ENCODE measurements around the gene DNAJC5G. TPM values are rescaled to one million over a fixed set of nuclear protein-coding genes. Genes with fewer than 3 reads are reported as not detected.

Gene DNAJC5G
- polyA plus RNA-seq, 1 of the 3 experiments (the other 2 are of a cell fraction) = 0.18 TPM

DNA sequence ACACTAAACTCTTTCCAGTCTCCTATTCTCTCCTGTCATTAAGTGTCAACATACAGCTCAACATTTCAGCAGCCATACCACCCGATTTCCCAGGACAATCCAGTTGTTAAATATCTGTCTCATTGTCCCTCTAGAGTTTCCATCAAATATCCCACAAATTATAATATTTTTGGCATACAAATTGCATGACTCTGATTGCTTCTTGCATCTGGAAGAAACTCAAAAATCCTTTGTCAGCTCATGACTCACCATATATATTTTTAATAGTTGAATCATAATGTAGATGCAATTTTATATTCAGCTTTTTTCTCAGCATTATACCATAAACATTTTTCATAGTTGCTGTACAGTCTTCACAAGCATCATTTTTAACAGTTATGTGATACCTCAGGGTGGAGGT is 19.6 kb upstream of the DNAJC5G start (continued):
- TF ChIP-seq, protein P1, sequence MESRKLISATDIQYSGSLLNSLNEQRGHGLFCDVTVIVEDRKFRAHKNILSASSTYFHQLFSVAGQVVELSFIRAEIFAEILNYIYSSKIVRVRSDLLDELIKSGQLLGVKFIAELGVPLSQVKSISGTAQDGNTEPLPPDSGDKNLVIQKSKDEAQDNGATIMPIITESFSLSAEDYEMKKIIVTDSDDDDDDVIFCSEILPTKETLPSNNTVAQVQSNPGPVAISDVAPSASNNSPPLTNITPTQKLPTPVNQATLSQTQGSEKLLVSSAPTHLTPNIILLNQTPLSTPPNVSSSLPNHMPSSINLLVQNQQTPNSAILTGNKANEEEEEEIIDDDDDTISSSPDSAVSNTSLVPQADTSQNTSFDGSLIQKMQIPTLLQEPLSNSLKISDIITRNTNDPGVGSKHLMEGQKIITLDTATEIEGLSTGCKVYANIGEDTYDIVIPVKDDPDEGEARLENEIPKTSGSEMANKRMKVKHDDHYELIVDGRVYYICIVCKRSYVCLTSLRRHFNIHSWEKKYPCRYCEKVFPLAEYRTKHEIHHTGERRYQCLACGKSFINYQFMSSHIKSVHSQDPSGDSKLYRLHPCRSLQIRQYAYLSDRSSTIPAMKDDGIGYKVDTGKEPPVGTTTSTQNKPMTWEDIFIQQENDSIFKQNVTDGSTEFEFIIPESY (IDR thresholded peaks at IDR 0.05; ENCODE audit: borderline replicate concordance, low read depth) = no peak
- TF ChIP-seq RCOR1 (IDR thresholded peaks at IDR 0.05; ENCODE audit: low read length) (no peak), FOSL2 (IDR thresholded peaks at IDR 0.05; ENCODE audit: borderline replicate concordance, low read depth) (peak; percentile 91; the same call in 1 of the 2 replicates), RXRA (IDR thresholded peaks at IDR 0.05; ENCODE audit: borderline replicate concordance, low read depth) (no peak), SMC3 (IDR thresholded peaks at IDR 0.05; ENCODE audit: low read depth, low read length) (no peak), YY1 (IDR thresholded peaks at IDR 0.05; ENCODE audit: low read depth) (no peak)
- TF ChIP-seq, protein P2, sequence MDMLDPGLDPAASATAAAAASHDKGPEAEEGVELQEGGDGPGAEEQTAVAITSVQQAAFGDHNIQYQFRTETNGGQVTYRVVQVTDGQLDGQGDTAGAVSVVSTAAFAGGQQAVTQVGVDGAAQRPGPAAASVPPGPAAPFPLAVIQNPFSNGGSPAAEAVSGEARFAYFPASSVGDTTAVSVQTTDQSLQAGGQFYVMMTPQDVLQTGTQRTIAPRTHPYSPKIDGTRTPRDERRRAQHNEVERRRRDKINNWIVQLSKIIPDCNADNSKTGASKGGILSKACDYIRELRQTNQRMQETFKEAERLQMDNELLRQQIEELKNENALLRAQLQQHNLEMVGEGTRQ (IDR thresholded peaks at IDR 0.05; ENCODE audit: borderline replicate concordance, low read depth, low read length) = no peak

DNA sequence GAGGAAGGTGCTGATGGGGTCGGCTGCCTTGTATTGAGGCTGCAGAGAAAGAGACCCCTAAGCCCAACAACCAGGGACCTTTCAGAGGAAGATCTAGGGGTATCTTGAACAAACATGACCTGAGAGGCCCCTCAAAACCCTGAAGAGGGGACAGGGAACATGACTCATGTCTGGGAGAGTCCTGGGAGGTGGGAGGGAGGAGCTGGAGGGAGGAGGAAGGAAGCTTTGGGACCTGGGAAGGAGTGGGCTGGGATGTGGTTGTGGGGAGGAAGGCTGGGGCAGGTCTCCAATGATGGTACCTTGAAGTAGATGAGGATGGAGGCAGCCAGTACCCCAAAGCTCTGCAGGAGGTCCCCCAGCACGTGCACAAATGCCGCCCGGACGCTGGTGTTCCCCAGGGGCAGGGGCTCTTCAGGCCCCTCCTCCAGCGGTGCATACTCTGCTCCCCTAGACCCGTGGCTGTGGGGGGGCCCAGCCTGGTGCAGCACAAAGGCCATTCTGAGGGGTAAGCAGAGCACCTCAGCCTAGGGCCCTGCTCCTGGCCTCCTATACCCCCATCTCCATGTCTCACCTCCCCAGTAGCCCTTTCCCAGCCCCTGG is 18.3 kb upstream of the DNAJC5G start:
- POLR2A ChIA-PET = no interaction called here
- CTCF ChIA-PET = interaction anchor here (0.7 to 10.8 kb wide), 9 partner anchors 8 to 252 kb away, joined by 3 to 133 read pairs (median 4); partner anchors contain the start of gene SLC30A3
- Histone ChIP-seq H4K20me1 (ENCODE audit: insufficient read depth) (no peaks in the 10 kb centered on the region), H3K27ac (ENCODE audit: low read depth in 2 of 2, low read length in 1 of 2) (no peak overlapping the region), H3K4me2 (no peak overlapping the region), H2AFZ (ENCODE audit: low read depth) (no peak overlapping the region), H3K9ac (no peak overlapping the region), H3K79me2 (ENCODE audit: insufficient read depth) (no peaks in the 10 kb centered on the region), H3F3A (replicated peaks; ENCODE audit: insufficient read depth) (peaks cover 17% of the 10 kb centered on the region), H3K27me3 (ENCODE audit: insufficient read depth) (peaks cover 18% of the 10 kb centered on the region), H3K36me3 (replicated peaks in 1 of 2; ENCODE audit: control insufficient read depth in 1 of 2, insufficient read depth in 2 of 2, low read length in 1 of 2) (no peaks in the 10 kb centered on the region), H3K4me3 (ENCODE audit: low read depth in 2 of 2, low read length in 1 of 2) (no peak overlapping the region), H3K9me3 (no peaks in the 10 kb centered on the region), H3K9me2 (no peaks in the 10 kb centered on the region), H3K4me1 (ENCODE audit: control insufficient read depth in 1 of 2, insufficient read depth in 2 of 2, low read depth in 1 of 2, low read length in 1 of 2) (peaks cover 14 to 18% of the 10 kb centered on the region in 2 experiments)
- WGBS (ENCODE audit: low lambda C conversion rate) = 91% methylated on average over 2 of the region's 7 CpGs
- DNase-seq = no peak
- TF ChIP-seq POLR2AphosphoS5 (IDR thresholded peaks at IDR 0.05; ENCODE audit: low read depth, low read length) (no peak), CHD2 (IDR thresholded peaks at IDR 0.05; ENCODE audit: low read length, partially characterized antibody) (no peak), FOXM1 (IDR thresholded peaks at IDR 0.05; ENCODE audit: low read depth) (no peak), NFIC (IDR thresholded peaks at IDR 0.05; ENCODE audit: borderline replicate concordance) (no peak), SIN3A (IDR thresholded peaks at IDR 0.05; ENCODE audit: borderline replicate concordance, low read depth, low read length) (no peak), RCOR1 (IDR thresholded peaks at IDR 0.05; ENCODE audit: low read length) (no peak), EZH2phosphoT487 (IDR thresholded peaks at IDR 0.05; ENCODE audit: borderline replicate concordance, low read depth) (no peak), FOSL2 (IDR thresholded peaks at IDR 0.05; ENCODE audit: borderline replicate concordance, low read depth) (no peak), GABPA (IDR thresholded peaks at IDR 0.05; ENCODE audit: low read depth) (no peak), RFX5 (IDR thresholded peaks at IDR 0.05; ENCODE audit: low read length) (no peak), MEF2A (IDR thresholded peaks at IDR 0.05; ENCODE audit: borderline replicate concordance, low read depth) (no peak), RXRA (IDR thresholded peaks at IDR 0.05; ENCODE audit: borderline replicate concordance, low read depth) (no peak)
- TF ChIP-seq, protein P3, sequence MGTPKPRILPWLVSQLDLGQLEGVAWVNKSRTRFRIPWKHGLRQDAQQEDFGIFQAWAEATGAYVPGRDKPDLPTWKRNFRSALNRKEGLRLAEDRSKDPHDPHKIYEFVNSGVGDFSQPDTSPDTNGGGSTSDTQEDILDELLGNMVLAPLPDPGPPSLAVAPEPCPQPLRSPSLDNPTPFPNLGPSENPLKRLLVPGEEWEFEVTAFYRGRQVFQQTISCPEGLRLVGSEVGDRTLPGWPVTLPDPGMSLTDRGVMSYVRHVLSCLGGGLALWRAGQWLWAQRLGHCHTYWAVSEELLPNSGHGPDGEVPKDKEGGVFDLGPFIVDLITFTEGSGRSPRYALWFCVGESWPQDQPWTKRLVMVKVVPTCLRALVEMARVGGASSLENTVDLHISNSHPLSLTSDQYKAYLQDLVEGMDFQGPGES (IDR thresholded peaks at IDR 0.05; ENCODE audit: low read depth, low read length) = no peak
- TF ChIP-seq, protein P4, sequence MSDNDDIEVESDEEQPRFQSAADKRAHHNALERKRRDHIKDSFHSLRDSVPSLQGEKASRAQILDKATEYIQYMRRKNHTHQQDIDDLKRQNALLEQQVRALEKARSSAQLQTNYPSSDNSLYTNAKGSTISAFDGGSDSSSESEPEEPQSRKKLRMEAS (IDR thresholded peaks at IDR 0.05; ENCODE audit: low read depth) = no peak
- TF ChIP-seq, protein P5, sequence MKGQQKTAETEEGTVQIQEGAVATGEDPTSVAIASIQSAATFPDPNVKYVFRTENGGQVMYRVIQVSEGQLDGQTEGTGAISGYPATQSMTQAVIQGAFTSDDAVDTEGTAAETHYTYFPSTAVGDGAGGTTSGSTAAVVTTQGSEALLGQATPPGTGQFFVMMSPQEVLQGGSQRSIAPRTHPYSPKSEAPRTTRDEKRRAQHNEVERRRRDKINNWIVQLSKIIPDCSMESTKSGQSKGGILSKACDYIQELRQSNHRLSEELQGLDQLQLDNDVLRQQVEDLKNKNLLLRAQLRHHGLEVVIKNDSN (IDR thresholded peaks at IDR 0.05; ENCODE audit: borderline replicate concordance, low read depth) = no peak
- TF ChIP-seq, protein P6, sequence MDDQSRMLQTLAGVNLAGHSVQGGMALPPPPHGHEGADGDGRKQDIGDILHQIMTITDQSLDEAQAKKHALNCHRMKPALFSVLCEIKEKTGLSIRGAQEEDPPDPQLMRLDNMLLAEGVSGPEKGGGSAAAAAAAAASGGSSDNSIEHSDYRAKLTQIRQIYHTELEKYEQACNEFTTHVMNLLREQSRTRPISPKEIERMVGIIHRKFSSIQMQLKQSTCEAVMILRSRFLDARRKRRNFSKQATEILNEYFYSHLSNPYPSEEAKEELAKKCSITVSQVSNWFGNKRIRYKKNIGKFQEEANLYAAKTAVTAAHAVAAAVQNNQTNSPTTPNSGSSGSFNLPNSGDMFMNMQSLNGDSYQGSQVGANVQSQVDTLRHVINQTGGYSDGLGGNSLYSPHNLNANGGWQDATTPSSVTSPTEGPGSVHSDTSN (IDR thresholded peaks at IDR 0.05) = no peak
- TF ChIP-seq, protein P7, sequence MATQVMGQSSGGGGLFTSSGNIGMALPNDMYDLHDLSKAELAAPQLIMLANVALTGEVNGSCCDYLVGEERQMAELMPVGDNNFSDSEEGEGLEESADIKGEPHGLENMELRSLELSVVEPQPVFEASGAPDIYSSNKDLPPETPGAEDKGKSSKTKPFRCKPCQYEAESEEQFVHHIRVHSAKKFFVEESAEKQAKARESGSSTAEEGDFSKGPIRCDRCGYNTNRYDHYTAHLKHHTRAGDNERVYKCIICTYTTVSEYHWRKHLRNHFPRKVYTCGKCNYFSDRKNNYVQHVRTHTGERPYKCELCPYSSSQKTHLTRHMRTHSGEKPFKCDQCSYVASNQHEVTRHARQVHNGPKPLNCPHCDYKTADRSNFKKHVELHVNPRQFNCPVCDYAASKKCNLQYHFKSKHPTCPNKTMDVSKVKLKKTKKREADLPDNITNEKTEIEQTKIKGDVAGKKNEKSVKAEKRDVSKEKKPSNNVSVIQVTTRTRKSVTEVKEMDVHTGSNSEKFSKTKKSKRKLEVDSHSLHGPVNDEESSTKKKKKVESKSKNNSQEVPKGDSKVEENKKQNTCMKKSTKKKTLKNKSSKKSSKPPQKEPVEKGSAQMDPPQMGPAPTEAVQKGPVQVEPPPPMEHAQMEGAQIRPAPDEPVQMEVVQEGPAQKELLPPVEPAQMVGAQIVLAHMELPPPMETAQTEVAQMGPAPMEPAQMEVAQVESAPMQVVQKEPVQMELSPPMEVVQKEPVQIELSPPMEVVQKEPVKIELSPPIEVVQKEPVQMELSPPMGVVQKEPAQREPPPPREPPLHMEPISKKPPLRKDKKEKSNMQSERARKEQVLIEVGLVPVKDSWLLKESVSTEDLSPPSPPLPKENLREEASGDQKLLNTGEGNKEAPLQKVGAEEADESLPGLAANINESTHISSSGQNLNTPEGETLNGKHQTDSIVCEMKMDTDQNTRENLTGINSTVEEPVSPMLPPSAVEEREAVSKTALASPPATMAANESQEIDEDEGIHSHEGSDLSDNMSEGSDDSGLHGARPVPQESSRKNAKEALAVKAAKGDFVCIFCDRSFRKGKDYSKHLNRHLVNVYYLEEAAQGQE (IDR thresholded peaks at IDR 0.05; ENCODE audit: low read depth, low read length) = no peak
